Bronchial epithelial cell (primary cell): ENCODE measurements around the gene GUCA2A. TPM values are rescaled to one million over a fixed set of nuclear protein-coding genes. Genes with fewer than 3 reads are reported as not detected.
A peak's percentile ranks its signal among the peaks of the same experiment; 100 is the strongest.

Experiments
- DNase-seq: peaks from one replicate; pipeline ENCODE4 v3.0.0-alpha.2; 2010; ENCODE audit warnings: low read depth
- FAIRE-seq: peaks from 2 replicates; lab custom pipeline; 2011; peaks lifted over from hg19 to GRCh38; lab: Jason Lieb, UNC
- H3K27me3 ChIP-seq: 2 replicates; pipeline ENCODE4 v1.5.1; 2011; ENCODE audit warnings: low read length; ENCODE audit not compliant: control insufficient read depth, insufficient read depth
- H3K36me3 ChIP-seq: 2 replicates; pipeline ENCODE4 v1.5.1; 2011; ENCODE audit warnings: low read length; ENCODE audit not compliant: control insufficient read depth, insufficient read depth
- H3K4me3 ChIP-seq: 2 replicates; pipeline ENCODE4 v1.5.1; 2011; ENCODE audit warnings: mild to moderate bottlenecking, low read depth, low read length, control low read depth
- total RNA-seq: library from RNA; depleted of rRNA; stranded (reverse); fragments of >200 nt; gene quantifications from 2 replicates; pipeline ENCODE4 v1.2.1, GENCODE V29; 2014
- TF ChIP-seq, protein P1 (sequence below): IDR thresholded peaks from 2 replicates; pipeline ENCODE4 v1.5.1; 2011; ENCODE audit warnings: mild to moderate bottlenecking, moderate library complexity, low read length, control low read depth, inconsistent platforms; ENCODE audit not compliant: insufficient read depth, severe bottlenecking

Gene GUCA2A
- total RNA-seq, 1 donor from 2014 or later, result not detected

DNA sequence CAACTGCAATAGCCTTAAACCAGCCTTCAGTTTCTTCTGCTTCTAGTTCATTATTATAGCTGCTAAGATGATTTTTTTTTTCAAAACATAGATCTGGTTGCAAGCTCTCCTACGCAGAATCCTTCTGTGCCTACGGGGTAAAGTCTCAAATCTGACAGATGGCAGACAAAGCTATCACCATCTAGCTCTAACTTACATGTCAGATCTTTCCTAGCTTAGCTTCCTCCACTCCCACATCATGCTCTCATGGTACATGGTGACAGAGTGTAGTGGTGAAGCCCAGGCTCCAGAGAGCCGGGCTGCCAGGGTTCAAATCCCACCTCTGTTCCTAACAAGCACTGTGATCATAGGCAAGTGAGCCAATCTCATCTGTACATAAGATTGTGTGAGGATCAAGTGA lies 35.6 kb downstream of the GUCA2A start:
- DNase-seq, result no peak
- no peak overlapping the region for H3K4me3 ChIP-seq
- no peak for FAIRE-seq
- H3K36me3 ChIP-seq, result no peaks in the 10 kb centered on the region
- TF ChIP-seq, protein P1, sequence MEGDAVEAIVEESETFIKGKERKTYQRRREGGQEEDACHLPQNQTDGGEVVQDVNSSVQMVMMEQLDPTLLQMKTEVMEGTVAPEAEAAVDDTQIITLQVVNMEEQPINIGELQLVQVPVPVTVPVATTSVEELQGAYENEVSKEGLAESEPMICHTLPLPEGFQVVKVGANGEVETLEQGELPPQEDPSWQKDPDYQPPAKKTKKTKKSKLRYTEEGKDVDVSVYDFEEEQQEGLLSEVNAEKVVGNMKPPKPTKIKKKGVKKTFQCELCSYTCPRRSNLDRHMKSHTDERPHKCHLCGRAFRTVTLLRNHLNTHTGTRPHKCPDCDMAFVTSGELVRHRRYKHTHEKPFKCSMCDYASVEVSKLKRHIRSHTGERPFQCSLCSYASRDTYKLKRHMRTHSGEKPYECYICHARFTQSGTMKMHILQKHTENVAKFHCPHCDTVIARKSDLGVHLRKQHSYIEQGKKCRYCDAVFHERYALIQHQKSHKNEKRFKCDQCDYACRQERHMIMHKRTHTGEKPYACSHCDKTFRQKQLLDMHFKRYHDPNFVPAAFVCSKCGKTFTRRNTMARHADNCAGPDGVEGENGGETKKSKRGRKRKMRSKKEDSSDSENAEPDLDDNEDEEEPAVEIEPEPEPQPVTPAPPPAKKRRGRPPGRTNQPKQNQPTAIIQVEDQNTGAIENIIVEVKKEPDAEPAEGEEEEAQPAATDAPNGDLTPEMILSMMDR, result no peak
- H3K27me3 ChIP-seq, result peaks cover 6% of the 10 kb centered on the region

DNA sequence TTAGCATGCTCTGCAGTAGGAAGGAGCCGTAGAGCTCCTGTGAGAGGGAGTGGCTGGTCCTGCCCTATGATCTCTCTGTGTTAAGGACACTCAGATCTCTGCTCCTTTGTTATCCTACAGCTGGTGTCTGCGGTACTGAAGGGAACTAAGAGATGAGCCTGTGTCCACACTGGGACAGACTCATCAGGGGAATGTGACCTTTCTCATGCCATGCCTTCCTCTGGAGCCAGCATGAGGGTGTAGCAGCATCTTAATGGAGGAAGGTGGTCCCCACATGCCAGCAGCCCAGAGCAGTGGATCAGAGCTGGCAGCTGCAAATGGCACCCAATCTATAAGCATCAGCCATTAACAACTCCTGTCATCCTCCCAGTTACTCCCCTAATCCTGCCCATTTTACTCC lies 36.0 kb downstream of the GUCA2A start:
- Histone ChIP-seq H3K36me3 (no peaks in the 10 kb centered on the region), H3K27me3 (peaks cover 3% of the 10 kb centered on the region), H3K4me3 (no peak overlapping the region)
- no peak for DNase-seq
- peak; percentile 70 for FAIRE-seq
- TF ChIP-seq, protein P1, result no peak

DNA sequence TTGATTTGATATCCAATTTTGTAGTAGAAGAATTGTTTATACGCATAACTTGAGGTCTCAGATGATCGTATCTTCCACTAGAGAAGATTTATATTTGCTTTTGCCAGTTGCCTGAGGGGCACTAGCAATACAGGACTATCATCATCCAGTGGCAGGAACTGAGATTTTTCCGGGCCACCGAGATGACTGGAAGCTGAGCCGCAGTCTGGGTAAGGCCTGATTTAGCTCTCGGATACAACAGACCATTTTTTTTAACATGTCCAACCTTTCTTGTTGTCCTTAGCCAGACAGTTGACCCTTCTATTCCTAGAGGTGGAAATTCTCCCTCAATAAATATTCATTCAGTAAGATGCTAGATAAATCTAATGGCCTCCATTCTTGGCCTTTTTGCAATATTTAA lies 36.8 kb downstream of the GUCA2A start:
- no peak overlapping the region for H3K4me3 ChIP-seq
- no peak for FAIRE-seq
- peaks cover 3% of the 10 kb centered on the region for H3K27me3 ChIP-seq
- no peaks in the 10 kb centered on the region for H3K36me3 ChIP-seq
- no peak for DNase-seq
- TF ChIP-seq, protein P1, result no peak

DNA sequence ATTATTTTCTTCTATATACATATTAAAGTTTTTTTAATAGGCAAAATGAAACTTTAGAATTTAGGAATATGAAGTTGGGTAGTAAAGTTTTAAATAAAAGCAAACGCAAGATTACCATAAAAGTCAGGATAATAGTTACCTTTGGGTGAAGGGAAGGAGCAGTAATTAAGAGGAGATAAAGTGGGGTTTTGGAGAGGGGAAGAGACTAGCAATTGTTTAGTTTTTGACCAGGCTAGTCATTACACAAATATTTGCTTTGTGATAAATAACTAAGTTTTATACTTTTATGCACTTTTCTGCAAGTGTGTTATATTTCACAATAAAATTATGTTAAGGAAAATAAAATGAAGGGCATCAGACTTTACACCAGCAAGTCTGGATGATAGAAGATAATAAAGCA lies 39.0 kb downstream of the GUCA2A start:
- no peak overlapping the region for H3K4me3 ChIP-seq
- H3K27me3 ChIP-seq, result peaks cover 3% of the 10 kb centered on the region
- DNase-seq (no peak), FAIRE-seq (no peak)
- no peaks in the 10 kb centered on the region for H3K36me3 ChIP-seq
- TF ChIP-seq, protein P1, result no peak

DNA sequence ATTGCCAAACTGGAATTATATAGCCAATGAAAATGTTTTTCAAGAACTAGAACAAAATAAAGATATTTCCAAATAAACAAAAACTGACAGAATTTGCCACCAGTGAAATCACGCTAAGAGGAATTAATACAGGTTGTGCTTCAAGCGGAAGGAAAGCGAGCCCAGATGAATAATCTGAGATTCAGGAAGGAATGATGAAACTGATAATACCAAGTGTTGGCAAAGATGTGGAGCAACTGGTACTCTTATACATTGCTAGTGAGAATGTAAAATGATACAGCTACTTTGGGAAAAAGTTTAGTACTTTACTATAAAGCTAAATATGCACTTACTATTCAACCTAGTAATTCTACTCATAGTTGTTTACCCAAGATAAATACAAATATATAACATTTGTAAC lies 42.1 kb downstream of the GUCA2A start:
- DNase-seq, result no peak
- no peaks in the 10 kb centered on the region for H3K36me3 ChIP-seq
- TF ChIP-seq, protein P1, result no peak
- no peak overlapping the region for H3K4me3 ChIP-seq
- H3K27me3 ChIP-seq, result peaks cover 3% of the 10 kb centered on the region
- no peak for FAIRE-seq

DNA sequence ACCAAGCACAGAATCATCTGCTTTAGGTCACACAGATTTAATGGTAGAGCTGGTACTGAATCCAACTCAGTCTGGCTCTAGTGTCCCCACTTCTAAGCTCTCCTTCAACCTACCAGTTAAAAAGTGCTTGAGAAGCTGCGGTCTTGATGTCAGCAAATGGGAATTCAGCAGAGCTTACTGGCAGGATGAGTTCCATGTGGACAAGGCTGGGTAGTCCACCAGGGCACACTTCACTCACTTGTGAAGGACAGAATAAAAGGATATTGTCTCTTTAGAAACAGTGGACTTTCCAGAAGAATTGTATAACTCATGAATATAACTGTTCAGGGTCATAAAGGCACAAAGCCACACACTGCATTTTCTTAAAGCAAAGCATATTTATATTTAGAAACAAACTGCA lies 46.4 kb downstream of the GUCA2A start:
- H3K4me3 ChIP-seq, result no peak overlapping the region
- TF ChIP-seq, protein P1, result no peak
- FAIRE-seq (no peak), DNase-seq (no peak)
- no peaks in the 10 kb centered on the region for H3K36me3 ChIP-seq
- H3K27me3 ChIP-seq, result no peaks in the 10 kb centered on the region
